SH-SY5Y (cell line): Measurements from ENCODE around the gene RAD51B.

ENCODE experiments used
- GATA2 ChIP-seq: IDR thresholded peaks from 2 replicates; pipeline ENCODE4 v1.6.1; 2011; ENCODE audit warnings: mild to moderate bottlenecking, low read depth, low read length
- GATA3 ChIP-seq: IDR thresholded peaks from 2 replicates; pipeline ENCODE4 v1.6.1; 2011; ENCODE audit warnings: low read depth, mild to moderate bottlenecking, low read length, moderate library complexity

DNA sequence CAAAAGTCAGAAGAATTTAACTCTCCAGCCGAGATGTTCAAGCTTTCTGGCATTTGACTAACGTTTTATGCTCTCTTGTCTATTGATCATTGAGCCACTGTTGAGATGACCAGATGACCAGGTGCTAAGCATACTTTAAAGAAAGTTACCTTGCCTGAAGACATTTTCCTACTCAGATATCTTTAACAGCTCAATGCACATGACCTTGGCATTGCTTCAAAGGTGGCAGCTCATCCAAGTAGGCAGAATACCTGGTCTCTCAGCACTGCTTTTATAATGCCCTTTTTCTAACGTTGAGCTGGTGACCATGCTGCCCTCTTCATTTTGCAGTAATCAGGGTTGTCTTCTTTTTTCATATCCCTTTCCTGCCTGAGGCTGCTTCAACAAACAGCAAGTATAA is 358.1 kb downstream of the RAD51B start:
- TF ChIP-seq GATA2 (no peak), GATA3 (no peak)
